ENCODE measurements around the gene VPS37D.
"Not testable (repeated sequence)": the region's sequence is repeated elsewhere in the genome, so short reads cannot be mapped to it uniquely, and the experiment has no call there.

Gene VPS37D

DNA sequence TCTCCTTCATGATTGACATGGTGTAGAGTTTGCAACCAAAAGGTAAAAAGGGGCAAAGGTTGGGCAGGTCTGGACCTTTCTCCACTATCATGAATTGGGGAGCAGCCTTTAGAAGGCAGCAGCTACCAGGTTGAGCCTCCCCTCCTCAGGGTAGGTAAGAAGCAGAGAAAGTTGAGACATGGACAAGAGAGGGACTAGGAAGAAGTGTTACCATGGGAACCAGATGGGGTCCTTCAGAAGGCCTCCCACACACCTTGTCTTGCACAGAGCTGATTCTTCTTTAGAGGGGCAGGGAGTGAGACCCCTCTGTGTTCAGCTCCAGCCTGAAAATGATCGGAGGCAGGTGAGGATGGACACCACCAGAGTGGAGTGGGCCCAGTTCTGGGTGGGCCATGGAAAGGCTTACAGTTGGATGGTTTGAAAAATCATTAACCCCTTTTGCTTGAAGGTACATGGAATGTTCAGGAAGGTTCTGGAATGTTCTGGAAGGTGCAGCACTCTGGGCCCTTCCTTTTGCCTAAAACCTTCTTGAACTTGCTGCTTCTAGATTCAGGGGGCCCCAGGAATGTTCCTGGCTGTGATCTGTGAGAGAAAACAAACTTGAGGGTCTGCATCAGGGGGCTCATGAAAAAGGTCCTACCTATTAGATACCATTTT is 7.0 kb downstream of the VPS37D start:
- CTCF ChIA-PET = no interaction called here
- no peak for DNase-seq (ENCODE audit: extremely low spot score)
- POLR2A ChIA-PET = interaction anchor here (1.0 to 1.5 kb wide), 2 partner anchors 9 to 28 kb away, joined by 3 read pairs; partner anchors contain the start of genes BUD23 and DNAJC30
- no peak for TF ChIP-seq ZNF384 (IDR thresholded peaks at IDR 0.05)
- TF ChIP-seq ELF4 (IDR thresholded peaks at IDR 0.05) = no peak
- TF ChIP-seq FOXK2 (IDR thresholded peaks at IDR 0.05) = no peak
- no peak for TF ChIP-seq FOXA1 (IDR thresholded peaks at IDR 0.05)
- no peak for TF ChIP-seq CTBP1 (IDR thresholded peaks at IDR 0.05; ENCODE audit: borderline replicate concordance)
- TF ChIP-seq SUZ12 (IDR thresholded peaks at IDR 0.05) = no peak
- TF ChIP-seq LEF1 (IDR thresholded peaks at IDR 0.05; ENCODE audit: borderline replicate concordance) = no peak
- no peak for TF ChIP-seq HDGF (IDR thresholded peaks at IDR 0.05; ENCODE audit: borderline replicate concordance)
- no peak for TF ChIP-seq SP1 (IDR thresholded peaks at IDR 0.05)
- TF ChIP-seq NFRKB (IDR thresholded peaks at IDR 0.05) = no peak
- no peak for TF ChIP-seq ARNT (IDR thresholded peaks at IDR 0.05)
- no peak for TF ChIP-seq FOXM1 (IDR thresholded peaks at IDR 0.05; ENCODE audit: borderline replicate concordance)
- no peak for TF ChIP-seq L3MBTL2 (conservative IDR thresholded peaks at IDR 0.05)
- TF ChIP-seq BHLHE40 (IDR thresholded peaks at IDR 0.05; ENCODE audit: borderline replicate concordance) = no peak
- no peak for TF ChIP-seq TARDBP (IDR thresholded peaks at IDR 0.05)

DNA sequence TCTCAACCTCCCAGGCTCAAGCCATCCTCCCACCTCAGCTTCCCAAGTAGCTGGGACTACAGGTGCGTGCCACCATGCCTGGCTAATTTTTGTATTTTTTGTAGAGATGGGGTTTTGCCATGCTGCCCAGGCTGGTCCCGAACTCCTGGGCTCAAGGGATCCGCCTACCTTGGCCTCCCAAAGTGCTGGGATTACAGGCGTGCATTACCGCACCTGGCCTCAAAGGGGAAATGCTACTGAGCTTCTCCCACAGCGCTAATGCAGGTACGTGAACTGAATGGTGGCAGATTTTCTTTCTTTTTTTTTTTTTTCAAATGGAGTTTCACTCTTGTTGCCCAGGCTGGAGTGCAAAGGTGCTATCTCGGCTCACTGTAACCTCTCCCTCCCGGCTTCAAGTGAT is 8.4 kb downstream of the VPS37D start:
- POLR2A ChIA-PET = interaction anchor here (1.5 kb wide), 1 partner anchor 29 kb away, joined by 3 read pairs; no protein-coding TSS in a partner anchor
- CTCF ChIA-PET; DNase-seq (ENCODE audit: extremely low spot score): not testable (repeated sequence)

DNA sequence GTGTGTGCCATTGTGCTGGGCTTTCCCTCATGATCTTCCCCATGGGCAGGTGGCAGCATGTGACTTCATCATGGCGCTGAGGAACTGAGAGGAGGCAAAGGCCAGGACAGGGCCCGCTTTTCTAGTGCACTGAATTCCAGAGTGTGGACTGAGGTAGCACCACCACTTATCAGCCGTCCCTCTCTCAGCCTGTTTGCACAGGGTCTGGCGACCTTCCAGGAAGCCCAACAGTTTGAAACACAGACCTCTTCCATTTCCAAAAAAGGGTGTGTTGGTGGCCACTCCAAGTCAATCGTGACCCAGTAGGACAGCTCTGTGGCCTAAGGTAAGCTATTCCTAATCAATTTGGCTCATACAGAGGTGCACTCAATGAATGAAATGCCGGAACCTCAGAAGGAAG is 11.2 kb downstream of the VPS37D start:
- ChIA-PET CTCF (no interaction called here), POLR2A (no interaction called here)
- TF ChIP-seq ARNT (IDR thresholded peaks at IDR 0.05) (no peak), FOXM1 (IDR thresholded peaks at IDR 0.05; ENCODE audit: borderline replicate concordance) (no peak), TARDBP (IDR thresholded peaks at IDR 0.05) (no peak), NFRKB (IDR thresholded peaks at IDR 0.05) (no peak), FOXA1 (IDR thresholded peaks at IDR 0.05) (no peak), SP1 (IDR thresholded peaks at IDR 0.05) (no peak), CTBP1 (IDR thresholded peaks at IDR 0.05; ENCODE audit: borderline replicate concordance) (no peak), LEF1 (IDR thresholded peaks at IDR 0.05; ENCODE audit: borderline replicate concordance) (no peak), SUZ12 (IDR thresholded peaks at IDR 0.05) (no peak), BHLHE40 (IDR thresholded peaks at IDR 0.05; ENCODE audit: borderline replicate concordance) (no peak), ELF4 (IDR thresholded peaks at IDR 0.05) (no peak), L3MBTL2 (conservative IDR thresholded peaks at IDR 0.05) (no peak), HDGF (IDR thresholded peaks at IDR 0.05; ENCODE audit: borderline replicate concordance) (no peak), FOXK2 (IDR thresholded peaks at IDR 0.05) (no peak), ZNF384 (IDR thresholded peaks at IDR 0.05) (no peak)
- TF ChIP-seq, protein P1, sequence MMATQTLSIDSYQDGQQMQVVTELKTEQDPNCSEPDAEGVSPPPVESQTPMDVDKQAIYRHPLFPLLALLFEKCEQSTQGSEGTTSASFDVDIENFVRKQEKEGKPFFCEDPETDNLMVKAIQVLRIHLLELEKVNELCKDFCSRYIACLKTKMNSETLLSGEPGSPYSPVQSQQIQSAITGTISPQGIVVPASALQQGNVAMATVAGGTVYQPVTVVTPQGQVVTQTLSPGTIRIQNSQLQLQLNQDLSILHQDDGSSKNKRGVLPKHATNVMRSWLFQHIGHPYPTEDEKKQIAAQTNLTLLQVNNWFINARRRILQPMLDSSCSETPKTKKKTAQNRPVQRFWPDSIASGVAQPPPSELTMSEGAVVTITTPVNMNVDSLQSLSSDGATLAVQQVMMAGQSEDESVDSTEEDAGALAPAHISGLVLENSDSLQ (IDR thresholded peaks at IDR 0.05) = no peak
- DNase-seq (ENCODE audit: extremely low spot score) = no peak

DNA sequence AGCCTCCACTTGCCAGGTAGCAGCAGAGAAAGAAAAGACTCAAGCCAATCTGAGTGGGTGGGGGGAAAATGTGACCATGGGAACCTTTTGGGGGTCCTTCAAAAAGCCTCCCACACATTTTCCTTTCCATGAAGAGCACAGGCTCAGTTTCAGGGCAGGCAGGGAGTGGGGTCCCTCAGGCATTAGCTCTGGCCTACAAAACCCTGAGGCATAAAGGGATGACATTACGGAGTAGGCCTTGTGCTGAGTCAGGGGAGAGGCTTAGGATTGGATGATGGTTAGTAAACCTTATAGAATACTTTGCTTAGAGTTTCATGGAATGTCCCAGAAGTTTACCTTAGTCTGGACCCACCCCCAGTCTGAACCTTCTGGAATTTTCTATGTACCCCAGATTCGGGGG is 12.1 kb downstream of the VPS37D start:
- ChIA-PET CTCF (no interaction called here), POLR2A (no interaction called here)
- DNase-seq (ENCODE audit: extremely low spot score) = no peak
- TF ChIP-seq ARNT (IDR thresholded peaks at IDR 0.05) (no peak), LEF1 (IDR thresholded peaks at IDR 0.05; ENCODE audit: borderline replicate concordance) (no peak), L3MBTL2 (conservative IDR thresholded peaks at IDR 0.05) (no peak), ELF4 (IDR thresholded peaks at IDR 0.05) (no peak), CTBP1 (IDR thresholded peaks at IDR 0.05; ENCODE audit: borderline replicate concordance) (no peak), FOXA1 (IDR thresholded peaks at IDR 0.05) (no peak), BHLHE40 (IDR thresholded peaks at IDR 0.05; ENCODE audit: borderline replicate concordance) (no peak), SP1 (IDR thresholded peaks at IDR 0.05) (no peak), HDGF (IDR thresholded peaks at IDR 0.05; ENCODE audit: borderline replicate concordance) (no peak), SUZ12 (IDR thresholded peaks at IDR 0.05) (no peak), TARDBP (IDR thresholded peaks at IDR 0.05) (no peak), FOXM1 (IDR thresholded peaks at IDR 0.05; ENCODE audit: borderline replicate concordance) (no peak), FOXK2 (IDR thresholded peaks at IDR 0.05) (no peak), NFRKB (IDR thresholded peaks at IDR 0.05) (no peak)
- TF ChIP-seq, protein P1 (IDR thresholded peaks at IDR 0.05) = no peak

DNA sequence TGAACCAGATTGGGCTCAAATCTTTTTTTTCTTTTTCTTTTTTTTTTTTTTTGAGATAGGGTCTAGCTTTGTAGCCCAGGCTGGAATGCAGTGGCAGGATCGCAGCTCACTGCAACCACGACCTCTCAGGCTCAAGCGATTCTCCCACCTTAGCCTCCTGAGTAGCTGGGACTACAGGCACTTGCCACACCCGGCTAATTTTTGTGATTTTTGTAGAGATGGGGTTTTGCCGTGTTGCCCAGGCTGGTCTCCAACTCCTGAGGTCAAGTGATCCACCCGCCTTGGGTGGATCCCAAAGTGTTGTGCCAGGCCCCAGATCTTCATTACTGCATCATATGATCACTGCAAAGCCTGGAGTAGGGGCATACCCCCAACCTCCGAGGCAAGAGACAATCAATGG is 12.9 kb downstream of the VPS37D start:
- TF ChIP-seq NFRKB (IDR thresholded peaks at IDR 0.05) = no peak
- TF ChIP-seq ELF4 (IDR thresholded peaks at IDR 0.05) = no peak
- DNase-seq (ENCODE audit: extremely low spot score) = no peak
- ChIA-PET POLR2A (no interaction called here), CTCF (no interaction called here)

DNA sequence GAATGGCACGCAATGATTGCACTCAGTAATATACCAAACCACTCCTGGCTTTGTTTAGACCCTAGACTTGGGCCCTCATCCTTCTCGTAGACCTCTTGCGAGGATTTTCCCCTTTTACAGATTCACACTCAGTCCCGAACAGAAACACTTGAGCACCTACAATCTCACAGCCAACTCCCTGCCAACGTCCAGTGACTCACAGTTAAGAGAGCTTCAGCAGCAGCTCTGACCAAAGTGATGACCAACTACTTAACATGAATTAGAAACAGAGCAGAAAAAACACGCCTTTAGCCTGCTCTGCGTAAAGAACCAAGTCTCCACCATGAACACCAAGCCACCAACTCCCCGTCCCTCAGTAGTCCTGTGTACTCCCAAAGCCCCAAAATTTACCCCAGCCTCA is 13.4 kb downstream of the VPS37D start:
- POLR2A ChIA-PET = interaction anchor here (0.5 kb wide), 1 partner anchor 90 kb away, joined by 3 read pairs; no protein-coding TSS in a partner anchor
- CTCF ChIA-PET = no interaction called here
- TF ChIP-seq CTBP1 (IDR thresholded peaks at IDR 0.05; ENCODE audit: borderline replicate concordance) (no peak), BHLHE40 (IDR thresholded peaks at IDR 0.05; ENCODE audit: borderline replicate concordance) (no peak), NFRKB (IDR thresholded peaks at IDR 0.05) (no peak), L3MBTL2 (conservative IDR thresholded peaks at IDR 0.05) (no peak), SP1 (IDR thresholded peaks at IDR 0.05) (no peak)
- DNase-seq (ENCODE audit: extremely low spot score) = no peak

DNA sequence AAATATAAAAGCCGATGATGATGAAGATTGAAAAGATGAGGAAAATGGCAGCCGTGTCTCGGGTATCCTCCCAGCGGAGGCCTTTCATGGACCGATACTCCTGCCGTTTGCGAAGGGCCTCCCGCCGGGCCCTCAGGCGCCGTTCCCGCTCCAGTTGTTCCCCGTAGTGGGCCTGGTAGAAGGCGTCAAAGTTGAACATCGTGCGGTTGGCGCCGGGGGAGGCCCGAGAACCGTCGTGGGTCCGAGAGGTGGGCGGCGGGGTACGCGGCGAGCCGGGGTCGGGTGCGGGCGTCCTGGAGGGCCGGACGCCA is 15.1 kb downstream of the VPS37D start:
- no peak for TF ChIP-seq FOXA1 (IDR thresholded peaks at IDR 0.05)
- no peak for TF ChIP-seq L3MBTL2 (conservative IDR thresholded peaks at IDR 0.05)
- no peak for TF ChIP-seq BHLHE40 (IDR thresholded peaks at IDR 0.05; ENCODE audit: borderline replicate concordance)
- TF ChIP-seq CTBP1 (IDR thresholded peaks at IDR 0.05; ENCODE audit: borderline replicate concordance) = no peak
- TF ChIP-seq FOXK2 (IDR thresholded peaks at IDR 0.05) = no peak
- ChIA-PET POLR2A (no interaction called here), CTCF (no interaction called here)
- no peak for DNase-seq (ENCODE audit: extremely low spot score)
